ENCODE results near the gene PLEKHO1. TPM values are rescaled to one million over a fixed set of nuclear protein-coding genes. Genes with fewer than 3 reads are reported as not detected.
A peak's percentile ranks its signal among the peaks of the same experiment; 100 is the strongest.

PLEKHO1 gene
- total and polyA plus RNA-seq, 2 of the 4 experiments (the other 2 are of a cell fraction) = 51.4 to 56.0 TPM

- peaks cover 14% of the 10 kb centered on the region for H4K20me1 ChIP-seq (ENCODE audit: insufficient read depth, low read length)
- H3K4ac ChIP-seq (ENCODE audit: low read depth, low read length) = peak overlapping the region; percentile 89
- peak overlapping the region; percentile 76 for H2BK120ac ChIP-seq (ENCODE audit: low read depth, low read length)
- WGBS, 2 experiments (ENCODE audit: extremely low coverage in 2 of 2, insufficient read length in 1 of 2) = 65% methylated on average over 4 of the region's 9 CpGs; no CpG with 5 or more reads in 1 of the 2 experiments
- peak overlapping the region; percentile 76 for H2AFZ ChIP-seq (replicated peaks; ENCODE audit: low read length, poor library complexity)
- H3K23ac ChIP-seq (ENCODE audit: low read depth, low read length) = peak overlapping the region; percentile 71
- peaks cover 38% of the 10 kb centered on the region for H3K9me1 ChIP-seq (ENCODE audit: insufficient read depth, low read length)
- H3K79me1 ChIP-seq (ENCODE audit: low read depth in 1 of 2, low read length in 2 of 2) = peaks cover 7 to 54% of the 10 kb centered on the region in 2 experiments; a peak in 3 of 4 replicates
- H3K27ac ChIP-seq (ENCODE audit: insufficient read depth, low read length) = peak overlapping the region; percentile 93
- H4K5ac ChIP-seq (ENCODE audit: low read depth, low read length) = peak overlapping the region; percentile 74
- no peaks in the 10 kb centered on the region for H3K27me3 ChIP-seq (ENCODE audit: control insufficient read depth, insufficient read depth, low read length)
- DNase-seq = peak; percentile 49
- ChIA-PET CTCF (interaction anchor here (0.5 to 1.6 kb wide), 3 partner anchors 88 to 317 kb away, joined by 3 to 6 read pairs (median 3); no protein-coding TSS in a partner anchor), POLR2A (ENCODE audit: unreplicated experiment) (interaction anchor here (1.0 to 1.6 kb wide), 2 partner anchors 10 to 12 kb away, joined by 7 read pairs; partner anchors contain the start of gene PLEKHO1)
- H3K4me1 ChIP-seq (ENCODE audit: control insufficient read depth, insufficient read depth, low read length) = peaks cover 52% of the 10 kb centered on the region
- dilution Hi-C loops (cut with HindIII; ENCODE audit: low sequenced_read_pairs, unreplicated experiment) (no loop called here), in situ Hi-C loops (cut with MboI; ENCODE audit: low sequenced_read_pairs) (no loop called here), intact Hi-C loops (cut with micrococcal nuclease) (no loop called here)
- H4K8ac ChIP-seq (ENCODE audit: low read depth in 2 of 2, low read length in 2 of 2) = peak overlapping the region; percentile 91 to 94
- H3K18ac ChIP-seq (ENCODE audit: low read depth, low read length) = peak overlapping the region; percentile 87
- peak overlapping the region; percentile 35 for H2AK9ac ChIP-seq (replicated peaks; ENCODE audit: low read depth, low read length, poor library complexity)
- no TSS peak for BruUV-seq (replicated peaks)
- peak overlapping the region; percentile 93 for H4K91ac ChIP-seq (ENCODE audit: insufficient read depth, low read depth, low read length)
- peak overlapping the region; percentile 99 for H3K56ac ChIP-seq (ENCODE audit: extremely low read depth, insufficient read depth, low read length)
- H3K9me3 ChIP-seq (ENCODE audit: control insufficient read depth, insufficient read depth, low read length) = no peaks in the 10 kb centered on the region
- peak overlapping the region; percentile 80 for H3K14ac ChIP-seq (replicated peaks; ENCODE audit: low read depth, low read length)
- TF ChIP-seq SMC3 (IDR thresholded peaks at IDR 0.05; ENCODE audit: low read depth, low read length) (no peak), POLR2A (IDR thresholded peaks at IDR 0.05; ENCODE audit: low read depth, low read length) (peak; percentile 33; the same call in 1 of the 2 replicates), NFE2L2 (IDR thresholded peaks at IDR 0.05; ENCODE audit: low read depth, low read length) (no peak)
- TF ChIP-seq, protein P1, sequence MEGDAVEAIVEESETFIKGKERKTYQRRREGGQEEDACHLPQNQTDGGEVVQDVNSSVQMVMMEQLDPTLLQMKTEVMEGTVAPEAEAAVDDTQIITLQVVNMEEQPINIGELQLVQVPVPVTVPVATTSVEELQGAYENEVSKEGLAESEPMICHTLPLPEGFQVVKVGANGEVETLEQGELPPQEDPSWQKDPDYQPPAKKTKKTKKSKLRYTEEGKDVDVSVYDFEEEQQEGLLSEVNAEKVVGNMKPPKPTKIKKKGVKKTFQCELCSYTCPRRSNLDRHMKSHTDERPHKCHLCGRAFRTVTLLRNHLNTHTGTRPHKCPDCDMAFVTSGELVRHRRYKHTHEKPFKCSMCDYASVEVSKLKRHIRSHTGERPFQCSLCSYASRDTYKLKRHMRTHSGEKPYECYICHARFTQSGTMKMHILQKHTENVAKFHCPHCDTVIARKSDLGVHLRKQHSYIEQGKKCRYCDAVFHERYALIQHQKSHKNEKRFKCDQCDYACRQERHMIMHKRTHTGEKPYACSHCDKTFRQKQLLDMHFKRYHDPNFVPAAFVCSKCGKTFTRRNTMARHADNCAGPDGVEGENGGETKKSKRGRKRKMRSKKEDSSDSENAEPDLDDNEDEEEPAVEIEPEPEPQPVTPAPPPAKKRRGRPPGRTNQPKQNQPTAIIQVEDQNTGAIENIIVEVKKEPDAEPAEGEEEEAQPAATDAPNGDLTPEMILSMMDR (conservative IDR thresholded peaks at IDR 0.05; ENCODE audit: low read depth, low read length) = 0 out of 2 replicates have a peak, but pooled peaks have one; percentile 1
- peak overlapping the region; percentile 97 for H2BK15ac ChIP-seq (ENCODE audit: low read depth, low read length)
- peak overlapping the region; percentile 93 for H2BK5ac ChIP-seq (ENCODE audit: low read depth, low read length, poor library complexity, severe bottlenecking)
- H3K4me3 ChIP-seq (ENCODE audit: insufficient read depth, low read depth, low read length) = no peak overlapping the region
- H3K36me3 ChIP-seq (ENCODE audit: control insufficient read depth, insufficient read depth, low read length) = peaks cover 30% of the 10 kb centered on the region
- H3K4me2 ChIP-seq (ENCODE audit: low read depth, low read length) = peak overlapping the region; percentile 68; the same call in 1 of the 2 replicates
- peak overlapping the region; percentile 75 for H2BK20ac ChIP-seq (ENCODE audit: low read depth, low read length)
- H3K9ac ChIP-seq (ENCODE audit: low read depth, low read length) = peak overlapping the region; percentile 90
- peak overlapping the region; percentile 96 for H2AK5ac ChIP-seq (ENCODE audit: low read depth, low read length)
- ATAC-seq (ENCODE audit: low read depth) = no peak
These were observed 12.2 kb downstream of the PLEKHO1 start for GRCh38 chr1:150161747-150162581.
